Adrenal gland (tissue), 12 donors: ENCODE data around the gene LEFTY1. TPM values are rescaled to one million over a fixed set of nuclear protein-coding genes. Genes with fewer than 3 reads are reported as not detected.

Experiments used
- DNase-seq, 7 donors: peaks; one replicate each; pipeline ENCODE4 v3.0.0-alpha.2; 2019 to 2020
- H3K27ac ChIP-seq, 5 donors: fragments of 200-600 bp; sonication (generic) in 4 of 5; 1 replicate in 3 of 5; 2 replicates in 2 of 5; pipeline versions ENCODE4 v1.5.1 to v1.8.0; 2016 to 2020; ENCODE audit warnings: mild to moderate bottlenecking in 1 of 5
- H3K27me3 ChIP-seq: fragments of 200-600 bp; 2 replicates; pipeline ENCODE4 v1.8.0; 2021
- H3K36me3 ChIP-seq, 2 donors: fragments of 200-600 bp; replicated peaks in 1 of 2; 1 replicate in 1 of 2; 2 replicates in 1 of 2; pipeline versions ENCODE4 v1.5.1 to v1.8.0; 2018 to 2022
- H3K4me1 ChIP-seq, 2 donors: fragments of 200-600 bp; replicated peaks in 1 of 2; 1 replicate in 1 of 2; 2 replicates in 1 of 2; pipeline versions ENCODE4 v1.5.1 to v1.8.0; 2018 to 2021
- H3K4me3 ChIP-seq, 4 donors: fragments of 200-600 bp; sonication (generic) in 3 of 4; one replicate each; pipeline ENCODE4 v1.5.1; 2016 to 2018
- H3K9me3 ChIP-seq, 3 donors: fragments of 200-600 bp; sonication (generic) in 1 of 3; replicated peaks in 1 of 3; 1 replicate in 2 of 3; 2 replicates in 1 of 3; pipeline versions ENCODE4 v1.5.1 to v1.8.0; 2016 to 2021
- CTCF ChIP-seq, 6 experiments: fragments of 450-650 bp in 4 of 6; fragments of 200-600 bp in 2 of 6; sonication (generic) in 1 of 6; IDR thresholded peaks; 1 replicate in 5 of 6; 2 replicates in 1 of 6; pipeline versions ENCODE4 v1.5.1 to v1.8.0; 2016 to 2021; ENCODE audit warnings: antibody characterized with exemption in 6 of 6, mild to moderate bottlenecking in 2 of 6, moderate library complexity in 1 of 6
- POLR2A ChIP-seq, 2 donors: fragments of 450-650 bp; IDR thresholded peaks; one replicate each; pipeline ENCODE4 v1.6.1; 2017; ENCODE audit warnings: antibody characterized with exemption in 2 of 2, mild to moderate bottlenecking in 2 of 2, moderate library complexity in 1 of 2
- WGBS, 4 donors: extraction: QIAGEN DNeasy Blood & Tissue Kit in 2 of 4; methylation state at CpG; one replicate each; pipeline versions ENCODE4 v1.1.5 to v1.1.7; 2013 to 2017; 5-methylcytosine and 5-hydroxymethylcytosine counted together
- intact Hi-C, 2 donors: fragments of 100-400 bp; cut with DNase I; formaldehyde crosslinking; loops; one replicate each; pipeline versions ENCODE4 v1.14.1 to v1.15.0; 2022 to 2023
- polyA plus RNA-seq, 3 donors: library from polyadenylated mRNA; stranded (reverse); fragments of 200-250 nt in 2 of 3; fragments of 350-450 nt in 1 of 3; fragmentation: Illumina TruSeq in 1 of 3; extraction: RNeasy Lipid Tissue Mini Kit (QIAGEN cat#74804) in 1 of 3; gene quantifications; one replicate each; pipeline ENCODE4 v1.2.3, GENCODE V29; 2013 to 2014
- total RNA-seq, 9 donors: library from RNA; depleted of rRNA in 4 of 9; stranded (reverse); fragments of >200 nt in 4 of 9; fragments of 120-200 nt in 1 of 9; fragmentation: NEBNext Ultra II Directional in 1 of 9; extraction: Animal tissue kit (Norgen Biotek cat#: 25700) in 1 of 9; gene quantifications; one replicate each; pipeline versions ENCODE4 v1.1.0 to v1.2.4, GENCODE V29; 2013 to 2023
- donor health status: healthy with polysubstance abuse.
- donor health status: Bipolar disorder and iron deficiency.
- donor health status: DM: yes; HTN: yes; CAD: no.
- donor health status: DM: no; HTN: no; CAD: no.
- donor health status: DM: no; HTN: no; CAD: no.
- donor health status: DM: yes; HTN: yes; CAD: no.

LEFTY1 gene
- total and polyA plus RNA-seq, 12 donors, result 0.15 to 1.5 (median 0.55) TPM; not detected in 5

- Histone ChIP-seq H3K9me3 (no peaks in the 10 kb centered on the region), H3K4me1 (peaks cover 0 to 10% of the 10 kb centered on the region in 2 donors), H3K36me3 (peaks cover 0 to 55% of the 10 kb centered on the region in 2 donors), H3K27me3 (no peaks in the 10 kb centered on the region), H3K4me3 (no peak overlapping the region), H3K27ac (no peak overlapping the region)
- WGBS, 4 donors, result 25 to 84% (median 81%) methylated on average over 4 to 10 of the region's 10 CpGs
- TF ChIP-seq POLR2A (IDR thresholded peaks at IDR 0.05), result no peak
- no peak for TF ChIP-seq CTCF (IDR thresholded peaks at IDR 0.05)
- DNase-seq, result no peak
- intact Hi-C loops, result no loop called here
Observed at GRCh38 chr1:225873281-225873850, 15.6 kb downstream of the LEFTY1 start.

GRCh38 chr1:225872075-225872430 lies 16.9 kb downstream of the LEFTY1 start:
- no peak for DNase-seq
- Histone ChIP-seq H3K4me3 (no peak overlapping the region), H3K27me3 (no peaks in the 10 kb centered on the region), H3K27ac (no peak overlapping the region), H3K4me1 (no peaks in the 10 kb centered on the region), H3K36me3 (peaks cover 0 to 64% of the 10 kb centered on the region in 2 donors), H3K9me3 (no peaks in the 10 kb centered on the region)
- TF ChIP-seq POLR2A (IDR thresholded peaks at IDR 0.05), result no peak
- TF ChIP-seq CTCF (IDR thresholded peaks at IDR 0.05), result no peak
- WGBS, 4 donors, result 46 to 57% (median 56%) methylated on average over 3 of the region's 3 CpGs
- intact Hi-C loops, result no loop called here

GRCh38 chr1:225871359-225872074 lies 17.4 kb downstream of the LEFTY1 start:
- peaks cover 0 to 69% of the 10 kb centered on the region in 2 donors for H3K36me3 ChIP-seq
- no peaks in the 10 kb centered on the region for H3K27me3 ChIP-seq
- no peaks in the 10 kb centered on the region for H3K9me3 ChIP-seq
- intact Hi-C loops, result no loop called here
- TF ChIP-seq CTCF (IDR thresholded peaks at IDR 0.05) (no peak), POLR2A (IDR thresholded peaks at IDR 0.05) (no peak)
- peak in 1 of 7 donors; percentile 34 for DNase-seq
- WGBS, 4 donors, result 64 to 73% (median 69%) methylated on average over 10 to 11 of the region's 11 CpGs
- H3K4me3 ChIP-seq, result no peak overlapping the region
- no peak overlapping the region for H3K27ac ChIP-seq
- no peaks in the 10 kb centered on the region for H3K4me1 ChIP-seq

- Histone ChIP-seq H3K27me3 (no peaks in the 10 kb centered on the region), H3K4me1 (no peaks in the 10 kb centered on the region), H3K27ac (no peak overlapping the region), H3K4me3 (no peak overlapping the region), H3K9me3 (no peaks in the 10 kb centered on the region), H3K36me3 (peaks cover 0 to 75% of the 10 kb centered on the region in 2 donors)
- intact Hi-C loops, result no loop called here
- WGBS, 4 donors, result 40 to 67% (median 62%) methylated on average over 1 to 3 of the region's 3 CpGs
- no peak for DNase-seq
- TF ChIP-seq POLR2A (IDR thresholded peaks at IDR 0.05), result no peak
- TF ChIP-seq CTCF (IDR thresholded peaks at IDR 0.05), result no peak
Observed at GRCh38 chr1:225870911-225871310, 18.0 kb downstream of the LEFTY1 start.
